Mucosa of stomach (tissue), 1 donor: ENCODE measurements around the gene TRAPPC14.

Source experiments
- H3K27me3 ChIP-seq: one replicate; pipeline ENCODE4 v1.7.0; 2013; ENCODE audit warnings: mild to moderate bottlenecking, low read length; ENCODE audit not compliant: control insufficient read depth, insufficient read depth
- H3K36me3 ChIP-seq: one replicate; pipeline ENCODE4 v1.7.0; 2013; ENCODE audit warnings: low read length; ENCODE audit not compliant: control insufficient read depth, insufficient read depth
- H3K4me1 ChIP-seq: one replicate; pipeline ENCODE4 v1.7.0; 2013; ENCODE audit warnings: mild to moderate bottlenecking, low read length; ENCODE audit not compliant: control insufficient read depth, insufficient read depth
- H3K4me3 ChIP-seq: one replicate; pipeline ENCODE4 v1.7.0; 2013; ENCODE audit warnings: low read length
- H3K9ac ChIP-seq: one replicate; pipeline ENCODE4 v1.7.0; 2013; ENCODE audit warnings: mild to moderate bottlenecking, low read length, moderate library complexity
- H3K9me3 ChIP-seq: one replicate; pipeline ENCODE4 v1.7.0; 2013; ENCODE audit warnings: mild to moderate bottlenecking, low read length, moderate library complexity; ENCODE audit not compliant: control insufficient read depth
- donor health status: Pancreatic carcinoma.

The TRAPPC14 gene

GRCh38 chr7:100109521-100110163 is 48.9 kb downstream of the TRAPPC14 start:
- Histone ChIP-seq H3K9me3 (no peaks in the 10 kb centered on the region), H3K36me3 (peaks cover 5% of the 10 kb centered on the region), H3K4me3 (no peak overlapping the region), H3K4me1 (no peaks in the 10 kb centered on the region), H3K9ac (no peak overlapping the region), H3K27me3 (no peaks in the 10 kb centered on the region)

DNA sequence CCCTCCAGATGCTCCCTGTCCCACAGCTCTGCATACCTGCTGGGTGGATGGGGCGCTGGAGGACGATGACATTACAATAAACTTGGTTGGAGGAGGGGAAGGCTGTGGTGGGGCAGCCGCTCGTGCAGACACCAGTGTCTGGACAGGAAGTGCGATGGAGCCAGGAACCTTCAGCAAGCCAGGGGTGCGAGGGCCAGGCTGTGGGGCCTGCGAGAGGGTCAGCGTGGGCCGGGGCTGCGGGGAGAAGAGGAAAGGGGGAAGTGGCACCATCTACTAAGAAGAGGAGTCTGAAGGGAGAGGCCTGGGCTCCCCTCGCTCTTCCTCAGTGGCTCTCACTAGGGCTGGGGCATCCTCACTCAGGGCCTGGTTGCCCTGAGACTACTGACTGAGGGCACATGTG is 50.6 kb downstream of the TRAPPC14 start:
- Histone ChIP-seq H3K4me3 (no peak overlapping the region), H3K9me3 (no peaks in the 10 kb centered on the region), H3K4me1 (peaks cover 1% of the 10 kb centered on the region), H3K36me3 (peaks cover 5% of the 10 kb centered on the region), H3K27me3 (no peaks in the 10 kb centered on the region), H3K9ac (no peak overlapping the region)

DNA sequence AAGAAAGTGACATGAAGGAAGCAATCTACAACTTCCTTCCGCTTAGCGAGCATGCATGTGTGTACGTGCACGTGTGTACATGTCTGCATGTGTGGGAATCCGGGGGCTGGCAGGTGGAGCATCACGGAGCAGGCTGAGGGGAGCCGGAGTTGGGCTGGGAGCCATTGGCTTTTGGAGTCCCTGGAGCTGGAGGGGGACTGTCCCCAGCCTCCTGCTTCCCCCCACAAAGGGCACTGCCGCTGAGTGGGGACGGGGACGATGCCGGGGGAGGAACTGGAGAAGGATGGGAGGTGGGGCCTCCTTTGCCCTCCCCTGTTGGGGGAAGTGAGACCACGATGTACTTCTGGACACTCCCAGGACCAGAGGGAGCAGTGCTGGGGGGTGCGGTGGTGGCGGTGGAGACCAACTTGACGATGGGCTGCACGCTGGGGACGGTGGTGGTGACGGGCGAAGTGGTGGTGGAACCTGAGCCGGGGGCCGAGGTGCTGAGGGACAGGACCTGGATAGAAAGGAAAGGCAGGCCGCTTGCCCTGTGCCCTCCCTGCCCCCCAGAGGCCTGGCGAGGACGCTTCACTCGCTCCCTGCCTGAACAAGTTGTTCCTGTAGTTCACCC is 51.3 kb downstream of the TRAPPC14 start:
- H3K27me3 ChIP-seq = no peaks in the 10 kb centered on the region
- peaks cover 8% of the 10 kb centered on the region for H3K4me1 ChIP-seq
- H3K9me3 ChIP-seq = no peaks in the 10 kb centered on the region
- no peak overlapping the region for H3K9ac ChIP-seq
- peaks cover 5% of the 10 kb centered on the region for H3K36me3 ChIP-seq
- H3K4me3 ChIP-seq = no peak overlapping the region

DNA sequence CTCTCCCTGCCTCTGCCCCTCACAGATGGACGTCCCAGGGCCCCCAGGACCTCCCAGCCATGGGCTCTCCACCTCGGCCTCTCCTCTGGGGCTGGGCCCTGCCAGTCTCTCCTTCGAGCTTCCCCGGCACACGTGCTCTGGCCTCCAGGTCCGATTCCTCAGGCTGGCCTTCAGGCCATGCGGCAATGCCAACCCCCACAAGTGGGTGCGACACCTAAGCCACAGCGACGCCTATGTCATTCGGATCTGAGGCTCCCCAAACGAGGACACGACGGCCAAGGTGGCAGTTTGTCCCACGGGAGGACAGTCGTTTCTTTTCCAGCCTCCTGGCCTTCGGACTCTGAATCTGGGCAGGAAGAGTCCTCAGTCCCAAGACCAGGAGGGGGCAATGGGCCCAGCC is 51.9 kb downstream of the TRAPPC14 start:
- no peak overlapping the region for H3K4me3 ChIP-seq
- peaks cover 5% of the 10 kb centered on the region for H3K36me3 ChIP-seq
- peaks cover 12% of the 10 kb centered on the region for H3K4me1 ChIP-seq
- H3K9me3 ChIP-seq = no peaks in the 10 kb centered on the region
- no peaks in the 10 kb centered on the region for H3K27me3 ChIP-seq
- H3K9ac ChIP-seq = no peak overlapping the region

DNA sequence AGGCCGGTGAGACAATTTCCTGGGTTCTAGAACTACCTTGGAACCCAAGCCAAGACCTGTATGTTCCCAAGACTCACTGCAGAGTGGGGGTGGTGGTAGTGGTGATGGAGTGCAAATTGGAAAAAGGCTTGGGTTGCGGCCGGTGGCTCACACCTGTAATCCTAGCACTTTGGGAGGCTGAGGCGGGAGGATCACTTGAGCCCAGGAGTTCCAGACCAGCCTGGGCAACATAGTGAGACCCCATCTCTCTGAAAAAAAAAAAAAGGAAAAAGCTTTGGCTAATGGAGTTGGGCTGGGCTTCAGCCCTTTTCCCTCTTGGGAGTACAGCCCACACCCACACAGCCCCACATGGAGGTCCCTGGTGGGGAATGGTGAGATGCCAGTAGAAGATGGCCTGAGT is 53.0 kb downstream of the TRAPPC14 start:
- Histone ChIP-seq H3K9ac (no peak overlapping the region), H3K4me3 (no peak overlapping the region), H3K36me3 (peaks cover 5% of the 10 kb centered on the region), H3K4me1 (peaks cover 15% of the 10 kb centered on the region), H3K27me3 (no peaks in the 10 kb centered on the region), H3K9me3 (no peaks in the 10 kb centered on the region)
